HS-27A (cell line): ENCODE measurements around the gene PTPRT.
"Not testable (repeated sequence)": the region's sequence is repeated elsewhere in the genome, so short reads cannot be mapped to it uniquely, and the experiment has no call there.

Experiments
- DNase-seq: peaks from one replicate; pipeline ENCODE4 v3.0.0-alpha.2; 2012; ENCODE audit warnings: low read depth, missing footprints

Gene PTPRT

GRCh38 chr20:42910808-42911207, 278.9 kb downstream of the PTPRT start:
- DNase-seq = not testable (repeated sequence)

DNA sequence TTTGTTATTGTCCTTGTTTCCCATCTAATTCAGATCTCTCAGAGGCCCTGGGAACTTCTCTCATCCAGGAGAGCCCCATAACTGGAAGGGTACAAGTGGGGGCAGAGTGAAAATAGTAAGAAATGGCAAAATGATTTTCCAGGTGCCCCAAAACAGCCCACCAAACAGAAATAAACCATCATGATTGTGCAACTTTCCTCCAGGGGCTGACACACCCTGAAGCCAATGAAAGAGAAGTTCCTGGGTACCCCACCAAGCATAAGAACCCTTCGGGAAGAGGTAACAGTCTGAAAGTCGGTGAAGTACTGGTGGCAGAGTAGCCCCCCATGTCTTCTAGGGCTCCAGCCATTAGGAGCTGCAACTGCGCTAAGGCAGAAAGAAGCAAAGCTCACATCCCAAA, 282.0 kb downstream of the PTPRT start:
- no peak for DNase-seq

- no peak for DNase-seq
These were observed 283.6 kb downstream of the PTPRT start for GRCh38 chr20:42906120-42906519.

- DNase-seq = no peak
These were observed 287.2 kb downstream of the PTPRT start for GRCh38 chr20:42902509-42902908.

DNA sequence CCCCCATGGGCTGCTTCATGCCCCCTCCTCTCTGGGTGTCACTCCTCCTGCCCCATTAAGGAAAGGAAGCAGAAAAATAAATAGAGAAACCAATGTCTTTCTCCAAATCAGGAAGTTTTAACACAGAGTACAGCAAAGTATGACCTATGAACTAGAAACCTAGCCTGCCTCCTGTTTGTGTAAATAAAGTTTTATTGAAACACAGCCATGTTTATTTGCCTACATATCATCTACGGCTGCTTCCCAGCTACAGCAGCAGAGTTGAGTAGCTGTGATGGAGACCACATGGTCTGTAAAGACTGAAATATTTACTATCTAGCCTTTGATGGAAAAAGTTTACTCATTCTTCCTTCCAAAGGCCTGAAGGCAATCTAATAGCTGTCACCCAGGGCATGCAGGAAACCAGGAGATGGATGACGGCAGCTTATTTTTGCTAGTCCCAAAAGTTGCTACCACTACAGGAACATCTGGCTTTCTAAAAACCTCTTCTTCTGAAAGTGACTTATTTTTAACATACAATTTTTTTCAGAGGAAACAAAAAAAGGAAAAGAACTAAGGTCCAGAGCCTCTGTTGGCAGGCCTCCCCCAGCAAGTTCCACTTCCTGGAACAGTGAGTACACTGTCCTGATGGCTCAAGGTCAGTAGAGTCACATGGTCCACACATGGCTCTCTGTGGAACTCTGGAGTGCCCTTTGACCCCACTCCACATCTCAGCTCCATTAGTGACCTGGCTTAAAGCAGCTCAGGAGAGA, 287.8 kb downstream of the PTPRT start:
- no peak for DNase-seq

DNA sequence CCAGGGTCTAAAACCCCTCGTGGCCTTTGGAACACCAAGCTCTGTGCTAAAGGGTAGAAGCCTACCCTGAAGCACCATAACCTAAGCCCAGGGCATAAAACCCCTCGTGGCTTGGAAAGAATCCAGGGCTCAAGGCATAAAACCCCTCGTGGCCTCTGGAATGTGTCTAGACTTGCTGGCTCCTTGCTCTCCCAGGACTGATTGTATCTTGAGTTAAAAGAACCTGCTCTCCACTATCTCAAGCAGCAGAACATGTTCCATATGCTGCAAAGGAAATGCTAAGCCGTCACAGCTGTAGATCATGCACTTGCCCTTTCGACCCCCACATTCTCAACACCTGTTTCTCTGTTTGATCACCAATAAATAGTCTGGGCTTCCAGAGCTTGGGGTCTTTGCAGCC, 288.9 kb downstream of the PTPRT start:
- DNase-seq = not testable (repeated sequence)

DNA sequence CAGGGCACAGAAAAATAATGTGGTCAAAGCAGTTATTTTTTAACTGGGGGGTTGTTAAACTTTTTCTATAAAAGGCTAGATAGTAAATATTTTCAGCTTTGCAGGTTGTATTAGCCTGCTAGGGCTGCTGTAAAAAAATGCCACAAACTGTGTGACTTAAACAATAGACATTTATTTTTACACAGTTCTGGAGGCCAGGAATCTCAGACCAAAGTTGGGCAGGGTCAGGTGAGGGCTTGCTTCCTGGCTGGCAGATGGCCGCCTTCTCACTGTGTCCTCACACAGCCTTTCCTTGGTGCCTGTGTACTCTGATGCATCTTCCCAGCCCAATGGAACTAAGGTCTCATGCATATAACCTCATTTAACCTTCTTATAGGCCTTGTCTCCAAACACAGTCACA, 294.7 kb downstream of the PTPRT start:
- no peak for DNase-seq

DNA sequence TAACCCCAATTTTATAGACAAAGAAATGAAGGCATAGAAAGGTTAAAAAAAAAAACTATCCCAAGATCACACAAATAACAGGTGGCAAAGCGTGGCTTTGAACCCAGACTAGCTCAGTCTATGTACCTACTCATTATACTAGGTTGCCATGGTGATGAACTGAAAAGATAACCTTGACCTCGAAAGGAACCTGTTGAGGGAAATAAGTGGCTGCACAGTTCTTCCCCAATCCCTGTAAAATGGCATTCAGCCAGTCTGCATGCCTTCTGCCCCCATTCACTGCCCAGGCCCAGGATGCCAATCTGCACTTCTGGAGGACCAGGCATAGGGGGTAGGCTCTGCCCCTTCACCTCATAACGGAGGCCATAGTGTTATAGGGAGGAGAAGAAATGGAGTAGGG, 295.2 kb downstream of the PTPRT start:
- no peak for DNase-seq

- no peak for DNase-seq
These were observed 300.2 kb downstream of the PTPRT start for GRCh38 chr20:42889517-42889916.

DNA sequence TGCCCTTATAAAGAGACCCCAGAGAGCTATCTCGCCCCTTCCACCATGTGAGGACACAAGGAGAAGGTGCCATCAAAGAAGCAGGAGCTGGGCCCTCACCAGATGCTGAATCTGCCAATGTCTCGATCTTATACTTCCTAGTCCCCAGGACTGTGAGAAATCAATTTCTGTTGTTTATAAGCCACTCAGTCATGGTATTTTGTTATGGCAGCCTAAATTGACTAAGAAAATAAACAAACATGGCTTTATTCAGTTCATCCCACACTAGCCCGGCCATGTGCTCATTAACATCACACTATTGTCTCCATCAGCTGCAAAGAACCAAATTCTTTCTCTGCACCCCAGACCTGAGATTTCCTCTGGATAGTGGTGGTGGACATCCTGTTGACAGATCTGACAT, 302.4 kb downstream of the PTPRT start:
- DNase-seq = no peak

DNA sequence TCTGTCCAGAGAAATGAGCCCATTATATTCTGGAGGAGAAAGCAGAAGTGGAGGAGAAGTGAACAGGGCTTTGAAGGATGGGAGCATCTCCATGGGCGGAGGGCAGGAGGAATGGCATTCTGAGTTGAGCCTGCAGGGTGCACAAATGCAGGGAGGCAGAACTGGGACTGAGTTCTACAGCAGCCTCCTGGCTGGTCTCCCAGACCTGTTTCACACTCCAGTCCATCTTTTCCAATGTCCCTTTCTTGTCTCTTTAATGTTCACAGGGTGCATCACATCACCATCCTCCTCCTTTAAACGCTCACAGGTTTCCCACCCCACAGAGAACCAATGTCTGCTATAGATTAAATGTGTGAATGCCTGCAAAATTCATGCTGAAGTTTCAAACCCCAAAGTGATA, 302.9 kb downstream of the PTPRT start:
- no peak for DNase-seq

- no peak for DNase-seq
These were observed 303.7 kb downstream of the PTPRT start for GRCh38 chr20:42886046-42886445.

GRCh38 chr20:42875581-42875980, 314.1 kb downstream of the PTPRT start:
- DNase-seq = no peak

DNA sequence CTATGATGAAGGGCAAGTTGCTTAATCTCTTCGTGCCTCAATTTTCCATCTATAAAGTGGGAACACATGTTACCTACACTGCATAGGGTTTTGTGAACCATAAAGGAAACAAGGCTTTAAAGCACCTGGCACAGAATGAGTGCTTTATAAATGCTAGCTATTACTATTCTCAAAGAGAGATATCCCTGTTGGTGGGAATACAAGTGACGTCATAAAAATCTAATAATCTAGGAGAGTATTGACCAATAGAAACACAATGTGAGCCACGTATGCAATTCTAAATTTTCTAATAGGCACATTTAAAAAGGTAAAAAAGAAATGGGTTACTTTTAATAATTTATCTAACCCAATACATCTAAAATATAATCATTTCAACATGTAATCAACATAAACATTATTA, 316.4 kb downstream of the PTPRT start:
- no peak for DNase-seq

GRCh38 chr20:42864116-42864515, 325.6 kb downstream of the PTPRT start:
- DNase-seq = no peak

GRCh38 chr20:42862446-42862845, 327.3 kb downstream of the PTPRT start:
- no peak for DNase-seq

- no peak for DNase-seq
These were observed 332.3 kb downstream of the PTPRT start for GRCh38 chr20:42857446-42857845.

- DNase-seq = no peak
These were observed 333.8 kb downstream of the PTPRT start for GRCh38 chr20:42855896-42856295.

DNA sequence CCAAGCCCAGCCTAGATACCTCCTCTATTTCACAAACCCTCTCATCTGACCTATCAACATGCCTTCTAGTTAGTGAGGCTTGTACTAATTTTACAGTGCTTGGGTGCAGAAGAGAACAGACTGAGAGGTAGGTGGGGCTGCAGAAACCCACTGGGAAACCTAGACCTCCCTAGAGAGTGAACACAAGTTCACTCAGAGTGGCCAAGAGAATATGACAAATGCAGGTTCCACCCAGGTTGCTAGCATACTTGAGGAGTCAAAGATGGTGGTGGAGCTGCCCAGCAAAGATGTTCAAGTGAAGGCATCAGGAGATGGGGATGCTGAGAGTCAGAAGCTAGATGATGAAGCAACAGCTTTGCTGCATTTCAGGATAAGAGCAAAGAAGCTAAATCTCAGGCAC, 337.0 kb downstream of the PTPRT start:
- no peak for DNase-seq

DNA sequence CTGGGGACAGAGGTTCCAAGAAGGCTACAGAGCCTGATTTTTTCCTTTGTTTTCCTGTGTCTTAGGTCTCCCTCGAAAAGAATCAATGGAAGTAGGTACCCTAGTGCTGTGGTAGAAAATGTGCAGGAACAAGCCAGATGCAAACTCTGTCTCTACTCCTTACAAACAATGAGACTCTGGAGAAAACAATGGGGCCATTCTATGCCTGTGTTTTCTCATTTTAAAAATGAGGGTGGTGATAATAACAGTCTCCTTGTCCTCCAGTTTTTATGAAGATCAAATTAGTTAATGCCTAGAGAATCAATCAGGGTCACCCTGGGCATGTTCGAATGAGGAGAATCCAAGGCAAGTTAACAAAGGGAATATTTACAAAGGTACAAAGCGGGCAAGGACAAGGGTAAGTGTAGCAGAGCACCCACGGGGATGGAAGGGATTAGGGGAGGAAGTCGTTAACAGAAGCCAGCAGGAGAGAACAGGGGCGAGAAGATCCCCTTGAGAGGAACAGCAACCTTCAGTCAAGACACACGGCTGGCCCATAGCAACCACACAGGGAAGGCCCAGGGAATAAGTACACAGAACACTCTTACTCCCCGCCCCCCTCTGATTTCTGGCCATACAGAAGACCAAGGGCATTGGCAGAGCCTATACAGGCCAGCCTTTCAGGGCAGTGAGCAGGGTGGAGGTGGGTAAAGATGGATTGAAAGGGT, 342.8 kb downstream of the PTPRT start:
- no peak for DNase-seq

DNA sequence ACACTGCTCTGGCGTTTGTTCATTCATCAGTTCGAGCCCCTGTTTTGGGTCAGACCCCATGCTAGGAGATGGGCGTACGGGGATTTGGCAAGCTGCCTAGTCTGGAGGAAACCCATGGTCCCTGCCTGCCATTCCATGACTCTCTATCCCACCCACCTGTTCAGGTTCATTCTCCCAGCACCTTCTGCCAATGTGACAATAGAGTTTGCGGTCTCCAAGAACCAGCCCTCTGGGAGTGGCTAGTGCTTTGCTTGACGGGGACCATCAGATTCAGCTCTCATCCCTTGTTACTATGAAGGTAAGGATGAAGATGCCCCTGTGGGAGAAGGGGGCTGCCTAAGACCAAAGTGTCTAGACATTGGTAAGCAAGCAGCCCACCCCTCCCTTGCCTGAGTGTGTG, 345.0 kb downstream of the PTPRT start:
- DNase-seq = no peak

GRCh38 chr20:42837456-42837855, 352.2 kb downstream of the PTPRT start:
- DNase-seq = no peak

DNA sequence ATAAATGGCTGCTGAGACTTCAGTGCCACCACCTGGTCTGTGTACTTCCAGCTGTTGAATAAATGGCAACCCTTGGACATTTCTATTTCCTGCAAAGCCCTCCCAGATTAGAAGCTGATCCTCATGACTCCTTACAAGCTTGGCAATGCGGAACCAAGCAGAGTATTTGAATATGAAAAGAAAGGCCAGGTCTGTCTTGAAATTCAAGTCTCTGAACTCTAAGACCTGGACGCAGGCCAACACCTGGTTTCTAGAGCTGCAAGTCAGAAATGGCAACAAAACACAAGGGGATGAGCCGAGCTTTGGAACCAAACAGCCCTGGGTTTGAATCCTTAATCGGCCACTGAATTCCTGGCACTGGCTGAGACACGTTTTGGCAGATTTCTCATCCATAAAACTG, 353.4 kb downstream of the PTPRT start:
- DNase-seq = no peak

- no peak for DNase-seq
These were observed 381.8 kb downstream of the PTPRT start for GRCh38 chr20:42807876-42808275.
